PC-9 (cell line): ENCODE measurements around the gene SAMD9L. TPM values are rescaled to one million over a fixed set of nuclear protein-coding genes. Genes with fewer than 3 reads are reported as not detected.

Experiments used
- BruUV-seq: library from RNA; stranded (reverse); fragments of 400-500 nt; replicated peaks from 2 replicates; lab custom pipeline; 2021; lab: Mats Ljungman, UMichigan
- CTCF ChIA-PET: fragments of 300-600 bp; sonication (Branson Sonifier 250); formaldehyde crosslinking; loops from one replicate; lab custom pipeline; 2022; ENCODE audit warnings: antibody characterized with exemption; lab: Charles Lee
- POLR2A ChIA-PET: fragments of 300-600 bp; sonication (Branson Sonifier 250); formaldehyde crosslinking; loops from one replicate; lab custom pipeline; 2022; ENCODE audit warnings: antibody characterized with exemption; ENCODE audit not compliant: unreplicated experiment; lab: Charles Lee
- DNase-seq, 2 experiments: peaks; one replicate each; pipeline versions ENCODE4 v3.0.0 to v3.0.0-alpha.2; 2015 to 2022; ENCODE audit warnings: mixed read lengths in 1 of 2
- H2AFZ ChIP-seq: fragments of 200-600 bp; sonication (generic); 2 replicates; pipeline ENCODE4 v1.8.1; 2017; ENCODE audit warnings: antibody characterized with exemption
- H3F3A ChIP-seq: fragments of 200-600 bp; sonication (generic); 2 replicates; pipeline ENCODE4 v1.8.1; 2017; ENCODE audit warnings: antibody characterized with exemption, mild to moderate bottlenecking, low read depth; ENCODE audit not compliant: insufficient read depth
- H3K27ac ChIP-seq: fragments of 200-600 bp; sonication (generic); 2 replicates; pipeline ENCODE4 v1.6.1; 2016; ENCODE audit warnings: mixed run types
- H3K27me3 ChIP-seq: fragments of 200-600 bp; sonication (generic); 2 replicates; pipeline ENCODE4 v1.6.1; 2016; ENCODE audit warnings: low read depth, mixed run types; ENCODE audit not compliant: insufficient read depth
- H3K36me3 ChIP-seq: fragments of 200-600 bp; sonication (generic); 2 replicates; pipeline ENCODE4 v1.6.1; 2016; ENCODE audit warnings: low read depth, mixed run types
- H3K4me1 ChIP-seq: fragments of 200-600 bp; sonication (generic); replicated peaks from 2 replicates; pipeline ENCODE4 v1.6.1; 2016; ENCODE audit warnings: mixed run types; ENCODE audit not compliant: insufficient read depth
- H3K4me2 ChIP-seq: fragments of 200-600 bp; sonication (generic); 2 replicates; pipeline ENCODE4 v1.6.1; 2017; ENCODE audit warnings: mixed run types
- H3K4me3 ChIP-seq: fragments of 200-600 bp; sonication (generic); 2 replicates; pipeline ENCODE4 v1.6.1; 2016; ENCODE audit warnings: mixed run types
- H3K79me2 ChIP-seq: fragments of 200-600 bp; sonication (generic); 2 replicates; pipeline ENCODE4 v1.6.1; 2017; ENCODE audit warnings: low read depth, mixed run types
- H3K9me2 ChIP-seq: fragments of 200-600 bp; sonication (generic); 2 replicates; pipeline ENCODE4 v1.8.1; 2017; ENCODE audit warnings: mild to moderate bottlenecking; ENCODE audit not compliant: insufficient read depth
- H3K9me3 ChIP-seq: fragments of 200-600 bp; sonication (generic); 2 replicates; pipeline ENCODE4 v1.8.1; 2016; ENCODE audit warnings: low read depth; ENCODE audit not compliant: insufficient read depth
- H4K20me1 ChIP-seq: fragments of 200-600 bp; sonication (generic); 2 replicates; pipeline ENCODE4 v1.8.1; 2017; ENCODE audit not compliant: insufficient read depth
- CTCF ChIP-seq: fragments of 200-600 bp; sonication (generic); conservative IDR thresholded peaks from 2 replicates; pipeline ENCODE4 v1.6.1; 2017; ENCODE audit warnings: mixed run types, antibody characterized with exemption, mild to moderate bottlenecking, moderate library complexity
- EZH2 ChIP-seq: fragments of 200-600 bp; sonication (generic); IDR thresholded peaks from 2 replicates; pipeline ENCODE4 v1.8.0; 2017; ENCODE audit warnings: antibody characterized with exemption, low read depth
- intact Hi-C: fragments of 100-400 bp; cut with micrococcal nuclease; formaldehyde crosslinking; loops from one replicate; pipeline ENCODE4 v1.10.0; 2022; ENCODE audit not compliant: unreplicated experiment
- total RNA-seq: library from RNA; stranded (reverse); gene quantifications from 2 replicates; pipeline ENCODE4 v1.2.3, GENCODE V29; 2021

The SAMD9L gene
- total RNA-seq, 1 experiment from 2014 or later, result 4.1 TPM

GRCh38 chr7:93119191-93119905 lies 28.8 kb downstream of the SAMD9L start:
- peak; percentile 59 to 90 for DNase-seq
- H3K4me3 ChIP-seq, result no peak overlapping the region
- H3K9me2 ChIP-seq, result no peaks in the 10 kb centered on the region
- H2AFZ ChIP-seq, result peak overlapping the region; percentile 68
- no peaks in the 10 kb centered on the region for H3K36me3 ChIP-seq
- intact Hi-C loops, result loop anchor here (2.0 to 10.0 kb wide), 5 partner anchors 27 to 355 kb away; no protein-coding TSS in a partner anchor
- H3K27ac ChIP-seq, result peak overlapping the region; percentile 95
- no peaks in the 10 kb centered on the region for H3K27me3 ChIP-seq
- H3K9me3 ChIP-seq, result peaks cover 16% of the 10 kb centered on the region; the same call in 1 of the 2 replicates
- ChIA-PET CTCF (interaction anchor here (0.5 kb wide), 1 partner anchor 1330 kb away, joined by 4 read pairs; no protein-coding TSS in a partner anchor), POLR2A (no interaction called here)
- peaks cover 24% of the 10 kb centered on the region for H3F3A ChIP-seq
- no peaks in the 10 kb centered on the region for H4K20me1 ChIP-seq
- H3K79me2 ChIP-seq, result 0 out of 2 replicates have a peak, but pooled peaks cover 5% of the 10 kb centered on the region
- peak overlapping the region; percentile 82 for H3K4me2 ChIP-seq
- peaks cover 57% of the 10 kb centered on the region for H3K4me1 ChIP-seq
- BruUV-seq, result no TSS peak
- TF ChIP-seq CTCF (no peak), EZH2 (no peak)

GRCh38 chr7:93117852-93118530 lies 30.2 kb downstream of the SAMD9L start, which contains the start of gene SAMD9:
TSS of gene SAMD9 (minus strand) at chr7:93117979. CDS start at chr7:93106097, 11,882 bp downstream.
- Histone ChIP-seq H3F3A (peaks cover 24% of the 10 kb centered on the region), H3K27ac (peak within 1 kb of the TSS; percentile 95), H4K20me1 (no peaks in the 10 kb centered on the region), H3K36me3 (no peaks in the 10 kb centered on the region), H3K9me2 (no peaks in the 10 kb centered on the region), H3K27me3 (no peaks in the 10 kb centered on the region), H3K79me2 (0 out of 2 replicates have a peak, but pooled peaks cover 5% of the 10 kb centered on the region), H3K4me3 (peak within 1 kb of the TSS; percentile 48; the same call in 1 of the 2 replicates), H3K4me1 (peaks cover 57% of the 10 kb centered on the region), H3K9me3 (peaks cover 16% of the 10 kb centered on the region; the same call in 1 of the 2 replicates), H3K4me2 (peak within 1 kb of the TSS; percentile 82), H2AFZ (peak within 1 kb of the TSS; percentile 82)
- DNase-seq, result peak; percentile 44 to 79
- POLR2A ChIA-PET, result interaction anchor here (0.5 to 1.0 kb wide), 6 partner anchors 11 to 984 kb away, joined by 3 to 5 read pairs (median 4); partner anchors contain the start of genes CDK6 and CYP51A1
- no TSS peak for BruUV-seq
- intact Hi-C loops, result loop anchor here (1.0 to 10.0 kb wide), 7 partner anchors 29 to 353 kb away; partner anchors contain the start of gene VPS50
- TF ChIP-seq CTCF (no peak), EZH2 (no peak)
- CTCF ChIA-PET, result no interaction called here

DNA sequence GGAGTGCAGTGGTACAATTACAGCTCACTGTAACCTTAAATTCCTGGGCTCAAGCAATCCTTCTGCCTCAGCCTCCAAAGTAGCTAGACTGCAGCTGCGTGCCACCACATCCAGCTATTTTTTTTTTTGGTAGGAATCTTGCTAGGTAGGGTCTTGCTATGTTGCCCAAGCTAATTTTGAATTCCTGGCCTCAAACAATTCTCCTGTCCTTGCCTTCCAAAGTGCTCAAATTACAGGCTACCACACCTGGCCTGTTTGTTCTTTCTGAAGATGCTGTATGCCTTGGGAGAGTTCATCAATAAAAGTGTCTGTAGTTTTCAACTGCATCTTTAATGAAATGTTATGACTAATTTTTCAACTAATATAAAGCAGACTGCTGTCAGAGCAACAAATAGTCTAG lies 30.9 kb downstream of the SAMD9L start:
- DNase-seq, result no peak
- no peaks in the 10 kb centered on the region for H3K36me3 ChIP-seq
- CTCF ChIA-PET, result interaction anchor here (1.1 to 1.2 kb wide), 2 partner anchors 116 to 257 kb away, joined by 4 to 5 read pairs; no protein-coding TSS in a partner anchor

More for the DNA sequence above, 30.9 kb downstream of the SAMD9L start:
- peaks cover 24% of the 10 kb centered on the region for H3F3A ChIP-seq
- H3K27ac ChIP-seq, result peak overlapping the region; percentile 95
- POLR2A ChIA-PET, result interaction anchor here (0.5 to 1.0 kb wide), 8 partner anchors 22 to 512 kb away, joined by 3 to 9 read pairs (median 4); partner anchors contain the start of genes CALCR and CDK6
- peak overlapping the region; percentile 82 for H3K4me2 ChIP-seq
- TF ChIP-seq EZH2, result no peak
- no peak for TF ChIP-seq CTCF
- H2AFZ ChIP-seq, result peak overlapping the region; percentile 82; the same call in 1 of the 2 replicates
- H3K79me2 ChIP-seq, result 0 out of 2 replicates have a peak, but pooled peaks cover 5% of the 10 kb centered on the region
- H3K9me3 ChIP-seq, result peaks cover 16% of the 10 kb centered on the region; the same call in 1 of the 2 replicates
- BruUV-seq, result TSS peak; percentile 68
- H4K20me1 ChIP-seq, result no peaks in the 10 kb centered on the region
- peak overlapping the region; percentile 48; the same call in 1 of the 2 replicates for H3K4me3 ChIP-seq
- H3K9me2 ChIP-seq, result no peaks in the 10 kb centered on the region
- peaks cover 57% of the 10 kb centered on the region for H3K4me1 ChIP-seq
- intact Hi-C loops, result loop anchor here (5.0 to 10.0 kb wide), 4 partner anchors 45 to 353 kb away; no protein-coding TSS in a partner anchor
- no peaks in the 10 kb centered on the region for H3K27me3 ChIP-seq
